ENCODE measurements around the gene PDE8B. TPM values are rescaled to one million over a fixed set of nuclear protein-coding genes. Genes with fewer than 3 reads are reported as not detected.

PDE8B gene
- polyA plus RNA-seq, 1 experiment: 0.02 TPM

GRCh38 chr5:77197840-77198554 is 12.5 kb upstream of the PDE8B start:
- no peak for DNase-seq (ENCODE audit: low read depth, low spot score)
- H3K9me3 ChIP-seq (ENCODE audit: control insufficient read depth, insufficient read depth, low read length): no peaks in the 10 kb centered on the region
- CTCF ChIA-PET: no interaction called here
- TF ChIP-seq, protein P1, sequence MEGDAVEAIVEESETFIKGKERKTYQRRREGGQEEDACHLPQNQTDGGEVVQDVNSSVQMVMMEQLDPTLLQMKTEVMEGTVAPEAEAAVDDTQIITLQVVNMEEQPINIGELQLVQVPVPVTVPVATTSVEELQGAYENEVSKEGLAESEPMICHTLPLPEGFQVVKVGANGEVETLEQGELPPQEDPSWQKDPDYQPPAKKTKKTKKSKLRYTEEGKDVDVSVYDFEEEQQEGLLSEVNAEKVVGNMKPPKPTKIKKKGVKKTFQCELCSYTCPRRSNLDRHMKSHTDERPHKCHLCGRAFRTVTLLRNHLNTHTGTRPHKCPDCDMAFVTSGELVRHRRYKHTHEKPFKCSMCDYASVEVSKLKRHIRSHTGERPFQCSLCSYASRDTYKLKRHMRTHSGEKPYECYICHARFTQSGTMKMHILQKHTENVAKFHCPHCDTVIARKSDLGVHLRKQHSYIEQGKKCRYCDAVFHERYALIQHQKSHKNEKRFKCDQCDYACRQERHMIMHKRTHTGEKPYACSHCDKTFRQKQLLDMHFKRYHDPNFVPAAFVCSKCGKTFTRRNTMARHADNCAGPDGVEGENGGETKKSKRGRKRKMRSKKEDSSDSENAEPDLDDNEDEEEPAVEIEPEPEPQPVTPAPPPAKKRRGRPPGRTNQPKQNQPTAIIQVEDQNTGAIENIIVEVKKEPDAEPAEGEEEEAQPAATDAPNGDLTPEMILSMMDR (IDR thresholded peaks at IDR 0.05; ENCODE audit: low read depth, low read length): no peak
- H3K4me3 ChIP-seq (ENCODE audit: low read depth, low read length): no peak overlapping the region
- POLR2A ChIA-PET: interaction anchor here (0.7 kb wide), 1 partner anchor 70 kb away, joined by 3 read pairs; no protein-coding TSS in a partner anchor
- H3K27ac ChIP-seq (ENCODE audit: low read depth, low read length): no peak overlapping the region
- peaks cover 3% of the 10 kb centered on the region for H3K27me3 ChIP-seq (ENCODE audit: control insufficient read depth, insufficient read depth, low read length)

GRCh38 chr5:77200663-77201062 is 9.8 kb upstream of the PDE8B start:
- Histone ChIP-seq H3K9me3 (ENCODE audit: control insufficient read depth, insufficient read depth, low read length) (no peaks in the 10 kb centered on the region), H3K27ac (ENCODE audit: low read depth, low read length) (no peak overlapping the region), H3K27me3 (ENCODE audit: control insufficient read depth, insufficient read depth, low read length) (peaks cover 8% of the 10 kb centered on the region), H3K4me3 (ENCODE audit: low read depth, low read length) (no peak overlapping the region)
- TF ChIP-seq, protein P1 (IDR thresholded peaks at IDR 0.05; ENCODE audit: low read depth, low read length): no peak
- ChIA-PET POLR2A (no interaction called here), CTCF (no interaction called here)
- no peak for DNase-seq (ENCODE audit: low read depth, low spot score)

- Histone ChIP-seq H3K27ac (ENCODE audit: low read depth, low read length) (no peak overlapping the region), H3K9me3 (ENCODE audit: control insufficient read depth, insufficient read depth, low read length) (no peaks in the 10 kb centered on the region), H3K4me3 (ENCODE audit: low read depth, low read length) (no peak overlapping the region), H3K27me3 (ENCODE audit: control insufficient read depth, insufficient read depth, low read length) (peaks cover 14% of the 10 kb centered on the region)
- POLR2A ChIA-PET: no interaction called here
- DNase-seq (ENCODE audit: low read depth, low spot score): no peak
- TF ChIP-seq, protein P1 (IDR thresholded peaks at IDR 0.05; ENCODE audit: low read depth, low read length): no peak
- CTCF ChIA-PET: no interaction called here
These were observed 8.3 kb upstream of the PDE8B start for GRCh38 chr5:77202145-77202544.

DNA sequence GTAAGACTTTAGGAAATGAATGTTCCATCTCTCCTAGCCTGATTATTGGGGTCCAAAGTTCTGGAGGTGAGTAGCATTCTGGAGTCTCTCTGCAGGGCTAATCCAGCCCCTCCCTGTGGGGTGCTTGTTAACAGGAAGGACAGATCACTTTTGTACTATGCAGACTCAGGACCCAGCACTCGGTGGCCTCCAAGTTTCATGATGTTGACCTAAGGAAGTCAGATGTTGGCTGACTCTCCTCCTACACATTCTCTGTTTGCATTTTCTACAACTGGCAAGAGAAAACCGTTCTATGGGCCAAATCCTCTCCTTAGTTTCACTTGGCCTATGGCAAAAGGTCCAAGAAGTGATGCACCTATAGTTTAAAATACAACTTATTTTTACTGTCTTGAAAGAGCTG is 5.5 kb upstream of the PDE8B start:
- H3K27me3 ChIP-seq (ENCODE audit: control insufficient read depth, insufficient read depth, low read length): peaks cover 37% of the 10 kb centered on the region
- H3K27ac ChIP-seq (ENCODE audit: low read depth, low read length): no peak overlapping the region
- TF ChIP-seq, protein P1 (IDR thresholded peaks at IDR 0.05; ENCODE audit: low read depth, low read length): no peak
- no peak overlapping the region for H3K4me3 ChIP-seq (ENCODE audit: low read depth, low read length)
- ChIA-PET POLR2A (no interaction called here), CTCF (no interaction called here)
- DNase-seq (ENCODE audit: low read depth, low spot score): no peak
- H3K9me3 ChIP-seq (ENCODE audit: control insufficient read depth, insufficient read depth, low read length): no peaks in the 10 kb centered on the region

GRCh38 chr5:77208507-77209163 is 1.8 kb upstream of the PDE8B start:
- ChIA-PET POLR2A (no interaction called here), CTCF (no interaction called here)

More at GRCh38 chr5:77208507-77209163, 1.8 kb upstream of the PDE8B start:
- H3K27ac ChIP-seq (ENCODE audit: low read depth, low read length): no peak overlapping the region
- TF ChIP-seq, protein P1 (IDR thresholded peaks at IDR 0.05; ENCODE audit: low read depth, low read length): no peak
- peaks cover 55% of the 10 kb centered on the region for H3K27me3 ChIP-seq (ENCODE audit: control insufficient read depth, insufficient read depth, low read length)
- no peak for DNase-seq (ENCODE audit: low read depth, low spot score)
- no peaks in the 10 kb centered on the region for H3K9me3 ChIP-seq (ENCODE audit: control insufficient read depth, insufficient read depth, low read length)
- H3K4me3 ChIP-seq (ENCODE audit: low read depth, low read length): no peak overlapping the region
